Stimulated activated CD4-positive, alpha-beta T cell treated with anti-CD3 and anti-CD28 coated beads, Interleukin-1b, Interleukin-23, amount 100 ng/mL, for 48 hours (primary cell): ENCODE results near the gene FMNL2.

ENCODE experiments used
- DNase-seq: peaks from one replicate; pipeline ENCODE4 v3.0.0-alpha.2; 2020

FMNL2 gene

GRCh38 chr2:152339556-152340286, 4.7 kb downstream of the FMNL2 start:
- no peak for DNase-seq

GRCh38 chr2:152342259-152343046, 7.5 kb downstream of the FMNL2 start:
- no peak for DNase-seq

- no peak for DNase-seq
Measured at GRCh38 chr2:152343426-152343825, 8.5 kb downstream of the FMNL2 start.

GRCh38 chr2:152344579-152345195, 9.7 kb downstream of the FMNL2 start:
- no peak for DNase-seq

- DNase-seq: no peak
Measured at GRCh38 chr2:152347076-152347475, 12.1 kb downstream of the FMNL2 start.

- DNase-seq: no peak
Measured at GRCh38 chr2:152348388-152348787, 13.4 kb downstream of the FMNL2 start.

GRCh38 chr2:152349416-152349815, 14.4 kb downstream of the FMNL2 start:
- DNase-seq: no peak

- DNase-seq: no peak
Measured at GRCh38 chr2:152350155-152350679, 15.2 kb downstream of the FMNL2 start.

- no peak for DNase-seq
Measured at GRCh38 chr2:152352616-152353015, 17.6 kb downstream of the FMNL2 start.

- DNase-seq: no peak
Measured at GRCh38 chr2:152353364-152353763, 18.4 kb downstream of the FMNL2 start.

GRCh38 chr2:152354069-152354755, 19.2 kb downstream of the FMNL2 start:
- no peak for DNase-seq

- no peak for DNase-seq
Measured at GRCh38 chr2:152354909-152355308, 19.9 kb downstream of the FMNL2 start.

- no peak for DNase-seq
Measured at GRCh38 chr2:152355409-152355831, 20.4 kb downstream of the FMNL2 start.

- DNase-seq: no peak
Measured at GRCh38 chr2:152359573-152360363, 24.8 kb downstream of the FMNL2 start.

GRCh38 chr2:152363936-152364335, 29.0 kb downstream of the FMNL2 start:
- DNase-seq: no peak

- no peak for DNase-seq
Measured at GRCh38 chr2:152367547-152368390, 32.8 kb downstream of the FMNL2 start.

GRCh38 chr2:152369176-152369860, 34.3 kb downstream of the FMNL2 start:
- no peak for DNase-seq

- no peak for DNase-seq
Measured at GRCh38 chr2:152370783-152371182, 35.8 kb downstream of the FMNL2 start.

GRCh38 chr2:152372438-152372984, 37.5 kb downstream of the FMNL2 start:
- no peak for DNase-seq

GRCh38 chr2:152375174-152375573, 40.2 kb downstream of the FMNL2 start:
- DNase-seq: no peak
